Panc1 (cell line): ENCODE measurements around the gene AGBL1. TPM values are rescaled to one million over a fixed set of nuclear protein-coding genes. Genes with fewer than 3 reads are reported as not detected.

ENCODE experiments used
- ATAC-seq: fragments of 200-7000 bp; cut with Tn5 transposase; 2 replicates; pipeline ENCODE4 v1.9.1; 2020; ENCODE audit warnings: mild to moderate bottlenecking, moderate library complexity
- BruUV-seq: library from RNA; stranded (reverse); fragments of 400-500 nt; replicated peaks from 2 replicates; lab custom pipeline; 2021; lab: Mats Ljungman, UMichigan
- CTCF ChIA-PET: fragments of 300-600 bp; sonication (Branson Sonifier 250); formaldehyde crosslinking; loops from one replicate; lab custom pipeline; 2022; ENCODE audit warnings: antibody characterized with exemption; lab: Charles Lee
- POLR2A ChIA-PET: fragments of 300-600 bp; sonication (Branson Sonifier 250); formaldehyde crosslinking; loops from one replicate; lab custom pipeline; 2022; ENCODE audit warnings: antibody characterized with exemption; lab: Charles Lee
- DNase-seq: peaks from one replicate; pipeline ENCODE4 v3.0.0-alpha.2; 2010; ENCODE audit warnings: low read depth, low spot score
- H3K27ac ChIP-seq: 2 replicates; pipeline ENCODE4 v1.5.1; 2011; ENCODE audit warnings: mild to moderate bottlenecking, low read length, inconsistent platforms
- H3K27me3 ChIP-seq: fragments of 200-500 bp; sonication (Bioruptor generic); 2 replicates; pipeline ENCODE4 v1.6.0; 2014; ENCODE audit warnings: low read length, inconsistent platforms; ENCODE audit not compliant: control insufficient read depth, insufficient read depth
- H3K36me3 ChIP-seq: fragments of 200-500 bp; sonication (Bioruptor generic); 2 replicates; pipeline ENCODE4 v1.5.1; 2014; ENCODE audit warnings: inconsistent platforms, mild to moderate bottlenecking, low read length, moderate library complexity; ENCODE audit not compliant: control insufficient read depth, insufficient read depth
- H3K4me1 ChIP-seq: 2 replicates; pipeline ENCODE4 v1.5.1; 2011; ENCODE audit warnings: inconsistent platforms, mild to moderate bottlenecking, low read length, moderate library complexity; ENCODE audit not compliant: control insufficient read depth, insufficient read depth
- H3K4me3 ChIP-seq, 2 experiments: 2 replicates each; pipeline ENCODE4 v1.5.1; 2011 to 2012; ENCODE audit warnings: low read depth in 2 of 2, low read length in 2 of 2, mild to moderate bottlenecking in 2 of 2, inconsistent platforms in 1 of 2, moderate library complexity in 1 of 2
- H3K9me3 ChIP-seq: fragments of 200-500 bp; sonication (Bioruptor generic); 2 replicates; pipeline ENCODE4 v1.5.1; 2014; ENCODE audit warnings: low read depth, mild to moderate bottlenecking, inconsistent platforms, low read length, moderate library complexity; ENCODE audit not compliant: control insufficient read depth, insufficient read depth
- CTCF ChIP-seq: fragments of 450-650 bp; IDR thresholded peaks from 2 replicates; pipeline ENCODE4 v1.5.1; 2017; ENCODE audit warnings: mild to moderate bottlenecking
- POLR2AphosphoS5 ChIP-seq: IDR thresholded peaks from 2 replicates; pipeline ENCODE4 v1.6.1; 2012; ENCODE audit warnings: mild to moderate bottlenecking, low read depth, low read length, moderate library complexity
- REST ChIP-seq, 2 experiments: IDR thresholded peaks; 2 replicates each; pipeline ENCODE4 v1.6.1; 2011 to 2012; ENCODE audit warnings: low read depth in 2 of 2, control low read depth in 1 of 2, low read length in 1 of 2, mild to moderate bottlenecking in 1 of 2, moderate library complexity in 1 of 2; ENCODE audit not compliant: insufficient read depth in 1 of 2
- SIN3A ChIP-seq: IDR thresholded peaks from 2 replicates; pipeline ENCODE4 v1.6.1; 2012; ENCODE audit warnings: low read depth, mild to moderate bottlenecking, low read length, moderate library complexity, borderline replicate concordance; ENCODE audit not compliant: insufficient read depth
- TCF7L2 ChIP-seq: IDR thresholded peaks from 2 replicates; pipeline ENCODE4 v1.6.1; 2011; ENCODE audit warnings: mild to moderate bottlenecking, low read depth, low read length, inconsistent platforms
- in situ Hi-C: cut with HindIII; loops from 2 replicates; pipeline ENCODE4 v1.10.0; 2016; ENCODE audit warnings: low sequenced_read_pairs, low pct_unique_long_range_greater_than_20kb
- intact Hi-C: fragments of 100-400 bp; cut with micrococcal nuclease; formaldehyde crosslinking; loops from one replicate; pipeline ENCODE4 v1.10.0; 2022; ENCODE audit not compliant: unreplicated experiment
- total RNA-seq: library from RNA; stranded (reverse); gene quantifications from one replicate; pipeline ENCODE4 v1.2.1, GENCODE V29; 2021; ENCODE audit not compliant: unreplicated experiment

Gene AGBL1
- total RNA-seq, 1 experiment from 2014 or later = not detected

GRCh38 chr15:87031540-87032230, 952.0 kb downstream of the AGBL1 start:
- BruUV-seq = no TSS peak
- no peak overlapping the region for H3K4me3 ChIP-seq
- DNase-seq (no peak), ATAC-seq (no peak)
- no peak overlapping the region for H3K27ac ChIP-seq
- H3K36me3 ChIP-seq = no peaks in the 10 kb centered on the region
- H3K9me3 ChIP-seq = no peaks in the 10 kb centered on the region
- no peaks in the 10 kb centered on the region for H3K4me1 ChIP-seq
- ChIA-PET POLR2A (no interaction called here), CTCF (interaction anchor here (0.6 kb wide), 1 partner anchor 13 kb away, joined by 5 read pairs; no protein-coding TSS in a partner anchor)
- H3K27me3 ChIP-seq = no peaks in the 10 kb centered on the region
- intact Hi-C loops (no loop called here), in situ Hi-C loops (no loop called here)
- TF ChIP-seq SIN3A = no peak
- TF ChIP-seq POLR2AphosphoS5 = no peak
- TF ChIP-seq TCF7L2 = no peak
- TF ChIP-seq CTCF = no peak
- TF ChIP-seq REST (IDR thresholded peaks at IDR 0.05; ENCODE audit: insufficient read depth in 1 of 2, low read depth in 2 of 2, low read length in 1 of 2) = no peak

DNA sequence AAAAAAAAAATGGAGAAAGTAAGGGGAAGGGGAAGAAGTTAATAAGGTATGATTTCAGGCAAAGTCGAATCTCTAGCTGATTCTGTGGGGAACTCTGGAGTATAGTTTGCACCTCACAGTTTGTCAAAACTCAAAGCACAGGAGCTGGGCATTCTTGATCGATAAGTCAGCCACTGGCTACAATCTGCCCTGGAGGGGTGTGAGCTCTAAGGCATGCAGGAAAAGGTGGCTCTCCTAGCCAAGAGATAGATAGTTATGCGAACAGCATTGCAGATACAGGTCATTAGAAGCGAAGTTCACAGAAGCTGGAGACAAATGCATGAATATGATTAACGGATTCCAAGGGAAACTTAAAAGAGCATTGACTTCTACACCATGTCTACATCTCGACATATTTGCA, 952.6 kb downstream of the AGBL1 start:
- H3K4me3 ChIP-seq = no peak overlapping the region
- ATAC-seq (no peak), DNase-seq (no peak)
- TF ChIP-seq SIN3A (no peak), REST (IDR thresholded peaks at IDR 0.05; ENCODE audit: insufficient read depth in 1 of 2, low read depth in 2 of 2, low read length in 1 of 2) (no peak), CTCF (no peak), POLR2AphosphoS5 (no peak), TCF7L2 (no peak)
- intact Hi-C loops = no loop called here
- in situ Hi-C loops = no loop called here
- H3K9me3 ChIP-seq = no peaks in the 10 kb centered on the region
- H3K27ac ChIP-seq = no peak overlapping the region
- BruUV-seq = no TSS peak
- H3K36me3 ChIP-seq = no peaks in the 10 kb centered on the region
- H3K27me3 ChIP-seq = no peaks in the 10 kb centered on the region
- no peaks in the 10 kb centered on the region for H3K4me1 ChIP-seq
- ChIA-PET POLR2A (no interaction called here), CTCF (no interaction called here)
